GM21390 (cell line): ENCODE data around the gene ARID5B.
"Not testable (repeated sequence)": the region's sequence is repeated elsewhere in the genome, so short reads cannot be mapped to it uniquely, and the experiment has no call there.

ENCODE experiments used
- ATAC-seq: cut with Tn5 transposase; IDR thresholded peaks from one replicate; pipeline ENCODE4 v1.9.1; 2021; ENCODE audit not compliant: unreplicated experiment

Gene ARID5B

GRCh38 chr10:61900829-61901792 is at the start of gene ARID5B:
TSS of gene ARID5B (plus strand) at chr10:61901699. CDS start at chr10:61901710, 11 bp downstream.
- no peak for ATAC-seq

- no peak for ATAC-seq
These were observed 49.2 kb upstream of the ARID5B start for GRCh38 chr10:61852261-61852660.

GRCh38 chr10:61855771-61856170 is 45.7 kb upstream of the ARID5B start:
- ATAC-seq: no peak

GRCh38 chr10:61857746-61858145 is 43.8 kb upstream of the ARID5B start:
- no peak for ATAC-seq

GRCh38 chr10:61859786-61860185 is 41.7 kb upstream of the ARID5B start:
- ATAC-seq: no peak

GRCh38 chr10:61860964-61861758 is 40.3 kb upstream of the ARID5B start:
- ATAC-seq: no peak

GRCh38 chr10:61863981-61864380 is 37.5 kb upstream of the ARID5B start:
- no peak for ATAC-seq

GRCh38 chr10:61866700-61867368 is 34.7 kb upstream of the ARID5B start:
- ATAC-seq: no peak

- not testable (repeated sequence) for ATAC-seq
These were observed 34.1 kb upstream of the ARID5B start for GRCh38 chr10:61867374-61867773.

- not testable (repeated sequence) for ATAC-seq
These were observed 33.7 kb upstream of the ARID5B start for GRCh38 chr10:61867817-61868216.

- ATAC-seq: no peak
These were observed 32.3 kb upstream of the ARID5B start for GRCh38 chr10:61869041-61869675.

- no peak for ATAC-seq
These were observed 31.5 kb upstream of the ARID5B start for GRCh38 chr10:61869774-61870525.

- ATAC-seq: no peak
These were observed 31.0 kb upstream of the ARID5B start for GRCh38 chr10:61870526-61870895.

- no peak for ATAC-seq
These were observed 30.0 kb upstream of the ARID5B start for GRCh38 chr10:61871487-61871886.

GRCh38 chr10:61877887-61878739 is 23.4 kb upstream of the ARID5B start:
- no peak for ATAC-seq

GRCh38 chr10:61878740-61879068 is 22.8 kb upstream of the ARID5B start:
- ATAC-seq: no peak

GRCh38 chr10:61882621-61883370 is 18.7 kb upstream of the ARID5B start:
- ATAC-seq: peak; percentile 56

- ATAC-seq: no peak
These were observed 18.0 kb upstream of the ARID5B start for GRCh38 chr10:61883371-61884025.
